OCI-M2 (cell line): ENCODE results near the gene CRYGD.

ENCODE experiments used
- DNase-seq: peaks from one replicate; lab custom pipeline; 2025; ENCODE audit not compliant: unreplicated experiment; lab: John Stamatoyannopoulos, UW

CRYGD gene

DNA sequence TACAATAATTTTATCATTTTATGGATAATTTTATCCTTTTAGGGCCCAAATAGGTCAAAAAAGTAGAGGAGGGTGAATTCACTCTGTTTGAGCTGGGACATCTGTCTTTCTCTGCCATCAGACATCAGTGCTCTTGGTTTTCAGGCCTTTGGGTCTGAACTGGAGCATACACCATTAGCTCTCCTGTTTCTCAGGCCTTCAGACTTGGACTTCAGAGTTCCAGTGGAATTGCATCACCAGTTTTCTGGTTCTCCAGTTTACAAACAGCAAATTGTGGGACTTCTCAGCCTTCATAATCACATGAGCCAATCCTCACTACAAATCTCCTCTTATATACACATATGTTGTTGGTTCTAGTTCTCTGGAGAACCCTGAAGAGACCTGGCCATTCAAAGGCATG, 33.9 kb downstream of the CRYGD start:
- no peak for DNase-seq

GRCh38 chr2:208086029-208086428, 38.3 kb downstream of the CRYGD start:
- DNase-seq: no peak

DNA sequence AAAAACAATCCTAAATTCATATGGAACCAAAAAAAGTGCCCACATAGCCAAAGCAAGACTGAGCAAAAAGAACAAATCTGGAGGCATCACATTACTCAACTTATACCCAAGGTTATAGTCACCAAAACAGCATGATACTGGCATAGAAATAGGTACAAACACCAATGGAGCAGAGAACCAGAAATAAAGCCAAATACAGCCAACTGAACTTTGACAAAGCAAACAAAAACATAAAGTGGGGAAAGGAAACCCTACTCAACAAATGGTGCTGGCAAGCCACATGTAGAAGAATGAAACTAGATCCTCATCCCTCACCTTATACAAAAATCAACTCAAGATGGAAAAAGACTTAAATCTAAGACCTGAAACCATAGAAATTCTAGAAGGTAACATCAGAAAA, 40.5 kb downstream of the CRYGD start:
- no peak for DNase-seq

DNA sequence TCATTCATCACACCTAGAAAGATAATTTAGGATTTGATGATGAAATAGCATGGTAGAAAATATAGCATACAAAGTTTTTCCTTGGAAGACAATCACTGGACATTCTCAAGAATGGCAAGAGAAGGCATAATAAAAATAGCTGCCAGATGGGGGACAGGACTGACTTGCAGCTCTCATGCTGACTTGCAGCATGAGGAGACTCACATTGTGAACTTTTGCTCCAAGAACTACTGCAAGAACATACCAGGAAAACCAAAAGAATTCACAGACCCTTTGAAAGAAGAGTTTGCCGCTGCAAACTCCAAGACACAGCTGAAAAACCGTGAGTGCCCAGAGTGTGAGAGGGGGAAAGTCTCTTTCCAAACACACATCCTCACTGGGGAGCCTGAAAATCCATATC, 47.0 kb downstream of the CRYGD start:
- no peak for DNase-seq

GRCh38 chr2:208074610-208075356, 49.5 kb downstream of the CRYGD start:
- no peak for DNase-seq

GRCh38 chr2:208072250-208072892, 52.0 kb downstream of the CRYGD start:
- DNase-seq: peak; percentile 12
